PC-9 (cell line): ENCODE results near the gene SORCS2. TPM values are rescaled to one million over a fixed set of nuclear protein-coding genes. Genes with fewer than 3 reads are reported as not detected.

Experiments
- BruUV-seq: library from RNA; stranded (reverse); fragments of 400-500 nt; replicated peaks from 2 replicates; lab custom pipeline; 2021; lab: Mats Ljungman, UMichigan
- CTCF ChIA-PET: fragments of 300-600 bp; sonication (Branson Sonifier 250); formaldehyde crosslinking; loops from one replicate; lab custom pipeline; 2022; ENCODE audit warnings: antibody characterized with exemption; lab: Charles Lee
- POLR2A ChIA-PET: fragments of 300-600 bp; sonication (Branson Sonifier 250); formaldehyde crosslinking; loops from one replicate; lab custom pipeline; 2022; ENCODE audit warnings: antibody characterized with exemption; ENCODE audit not compliant: unreplicated experiment; lab: Charles Lee
- DNase-seq, 2 experiments: peaks; one replicate each; pipeline versions ENCODE4 v3.0.0 to v3.0.0-alpha.2; 2015 to 2022; ENCODE audit warnings: mixed read lengths in 1 of 2
- H2AFZ ChIP-seq: fragments of 200-600 bp; sonication (generic); 2 replicates; pipeline ENCODE4 v1.8.1; 2017; ENCODE audit warnings: antibody characterized with exemption
- H3F3A ChIP-seq: fragments of 200-600 bp; sonication (generic); 2 replicates; pipeline ENCODE4 v1.8.1; 2017; ENCODE audit warnings: antibody characterized with exemption, mild to moderate bottlenecking, low read depth; ENCODE audit not compliant: insufficient read depth
- H3K27ac ChIP-seq: fragments of 200-600 bp; sonication (generic); 2 replicates; pipeline ENCODE4 v1.6.1; 2016; ENCODE audit warnings: mixed run types
- H3K27me3 ChIP-seq: fragments of 200-600 bp; sonication (generic); 2 replicates; pipeline ENCODE4 v1.6.1; 2016; ENCODE audit warnings: low read depth, mixed run types; ENCODE audit not compliant: insufficient read depth
- H3K36me3 ChIP-seq: fragments of 200-600 bp; sonication (generic); 2 replicates; pipeline ENCODE4 v1.6.1; 2016; ENCODE audit warnings: low read depth, mixed run types
- H3K4me1 ChIP-seq: fragments of 200-600 bp; sonication (generic); replicated peaks from 2 replicates; pipeline ENCODE4 v1.6.1; 2016; ENCODE audit warnings: mixed run types; ENCODE audit not compliant: insufficient read depth
- H3K4me2 ChIP-seq: fragments of 200-600 bp; sonication (generic); 2 replicates; pipeline ENCODE4 v1.6.1; 2017; ENCODE audit warnings: mixed run types
- H3K4me3 ChIP-seq: fragments of 200-600 bp; sonication (generic); 2 replicates; pipeline ENCODE4 v1.6.1; 2016; ENCODE audit warnings: mixed run types
- H3K79me2 ChIP-seq: fragments of 200-600 bp; sonication (generic); 2 replicates; pipeline ENCODE4 v1.6.1; 2017; ENCODE audit warnings: low read depth, mixed run types
- H3K9me2 ChIP-seq: fragments of 200-600 bp; sonication (generic); 2 replicates; pipeline ENCODE4 v1.8.1; 2017; ENCODE audit warnings: mild to moderate bottlenecking; ENCODE audit not compliant: insufficient read depth
- H3K9me3 ChIP-seq: fragments of 200-600 bp; sonication (generic); 2 replicates; pipeline ENCODE4 v1.8.1; 2016; ENCODE audit warnings: low read depth; ENCODE audit not compliant: insufficient read depth
- H4K20me1 ChIP-seq: fragments of 200-600 bp; sonication (generic); 2 replicates; pipeline ENCODE4 v1.8.1; 2017; ENCODE audit not compliant: insufficient read depth
- EZH2 ChIP-seq: fragments of 200-600 bp; sonication (generic); IDR thresholded peaks from 2 replicates; pipeline ENCODE4 v1.8.0; 2017; ENCODE audit warnings: antibody characterized with exemption, low read depth
- intact Hi-C: fragments of 100-400 bp; cut with micrococcal nuclease; formaldehyde crosslinking; loops from one replicate; pipeline ENCODE4 v1.10.0; 2022; ENCODE audit not compliant: unreplicated experiment
- total RNA-seq: library from RNA; stranded (reverse); gene quantifications from 2 replicates; pipeline ENCODE4 v1.2.3, GENCODE V29; 2021
- TF ChIP-seq, protein P1 (sequence below): fragments of 200-600 bp; sonication (generic); conservative IDR thresholded peaks from 2 replicates; pipeline ENCODE4 v1.6.1; 2017; ENCODE audit warnings: mixed run types, antibody characterized with exemption, mild to moderate bottlenecking, moderate library complexity

Gene SORCS2
- total RNA-seq, 1 experiment from 2014 or later = 25.8 TPM

DNA sequence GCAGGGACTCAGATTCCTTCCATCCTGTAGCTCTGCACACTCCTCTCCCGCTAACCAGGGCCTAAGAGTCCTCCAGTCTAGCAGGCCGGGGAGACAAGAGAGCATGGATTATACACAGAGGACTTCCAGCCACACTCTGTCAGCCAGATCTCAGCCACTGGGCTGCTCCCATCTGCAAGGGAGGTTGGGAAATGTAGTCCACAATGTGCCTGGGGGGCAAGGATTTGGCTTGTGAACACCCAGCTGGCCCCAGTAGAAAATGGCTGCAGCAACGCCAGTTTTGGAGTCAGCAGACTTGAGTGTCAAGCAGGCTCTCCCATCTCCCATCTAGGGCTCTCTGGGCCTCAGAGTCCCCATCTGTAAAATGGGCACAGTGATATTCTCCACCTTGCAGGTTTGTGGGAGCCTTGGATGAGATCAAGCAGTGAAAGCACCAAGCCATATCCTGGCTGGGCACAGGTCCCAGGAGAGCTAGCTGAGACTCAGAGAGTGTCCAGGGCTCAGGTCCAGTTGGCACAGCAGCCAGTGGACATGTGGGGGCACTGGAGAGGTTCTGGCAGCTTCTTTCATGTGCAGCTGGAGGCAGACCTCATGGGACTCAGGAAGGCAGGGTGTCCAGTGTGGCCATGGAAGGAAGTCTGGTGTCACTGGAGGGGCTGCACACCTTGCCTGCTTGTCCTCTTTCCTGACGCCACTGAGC lies 227.8 kb downstream of the SORCS2 start:
- H3K27ac ChIP-seq = no peak overlapping the region
- no peaks in the 10 kb centered on the region for H3K79me2 ChIP-seq
- no peaks in the 10 kb centered on the region for H3K27me3 ChIP-seq
- ChIA-PET CTCF (no interaction called here), POLR2A (no interaction called here)
- H3K4me1 ChIP-seq = no peaks in the 10 kb centered on the region
- no peaks in the 10 kb centered on the region for H3K9me2 ChIP-seq
- no peak overlapping the region for H3K4me2 ChIP-seq
- BruUV-seq = no TSS peak
- H3K4me3 ChIP-seq = no peak overlapping the region
- no peak for TF ChIP-seq EZH2
- TF ChIP-seq, protein P1, sequence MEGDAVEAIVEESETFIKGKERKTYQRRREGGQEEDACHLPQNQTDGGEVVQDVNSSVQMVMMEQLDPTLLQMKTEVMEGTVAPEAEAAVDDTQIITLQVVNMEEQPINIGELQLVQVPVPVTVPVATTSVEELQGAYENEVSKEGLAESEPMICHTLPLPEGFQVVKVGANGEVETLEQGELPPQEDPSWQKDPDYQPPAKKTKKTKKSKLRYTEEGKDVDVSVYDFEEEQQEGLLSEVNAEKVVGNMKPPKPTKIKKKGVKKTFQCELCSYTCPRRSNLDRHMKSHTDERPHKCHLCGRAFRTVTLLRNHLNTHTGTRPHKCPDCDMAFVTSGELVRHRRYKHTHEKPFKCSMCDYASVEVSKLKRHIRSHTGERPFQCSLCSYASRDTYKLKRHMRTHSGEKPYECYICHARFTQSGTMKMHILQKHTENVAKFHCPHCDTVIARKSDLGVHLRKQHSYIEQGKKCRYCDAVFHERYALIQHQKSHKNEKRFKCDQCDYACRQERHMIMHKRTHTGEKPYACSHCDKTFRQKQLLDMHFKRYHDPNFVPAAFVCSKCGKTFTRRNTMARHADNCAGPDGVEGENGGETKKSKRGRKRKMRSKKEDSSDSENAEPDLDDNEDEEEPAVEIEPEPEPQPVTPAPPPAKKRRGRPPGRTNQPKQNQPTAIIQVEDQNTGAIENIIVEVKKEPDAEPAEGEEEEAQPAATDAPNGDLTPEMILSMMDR = no peak
- intact Hi-C loops = no loop called here
- H3K9me3 ChIP-seq = no peaks in the 10 kb centered on the region
- H3K36me3 ChIP-seq = no peaks in the 10 kb centered on the region
- no peaks in the 10 kb centered on the region for H4K20me1 ChIP-seq
- H2AFZ ChIP-seq = no peak overlapping the region
- H3F3A ChIP-seq = no peaks in the 10 kb centered on the region
- no peak for DNase-seq

DNA sequence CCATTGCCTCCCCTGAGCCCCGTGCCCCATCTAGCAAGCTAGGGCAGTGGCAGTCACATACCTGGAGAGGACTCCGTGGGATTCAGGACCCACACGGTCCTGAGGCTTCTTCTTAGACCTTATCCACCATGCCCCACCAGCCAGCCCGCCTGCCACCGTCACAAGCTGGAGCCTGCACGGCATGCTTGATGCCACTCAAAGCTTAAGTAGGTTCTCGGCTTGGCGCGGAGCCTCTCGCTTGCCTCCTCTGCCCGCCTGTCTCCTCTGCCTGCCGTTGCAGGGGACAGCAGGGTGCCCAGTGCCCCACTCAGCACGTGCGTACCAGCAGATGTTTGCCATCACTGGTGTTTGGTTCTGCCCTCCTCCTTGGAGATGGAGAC lies 228.3 kb downstream of the SORCS2 start:
- intact Hi-C loops = no loop called here
- no peak overlapping the region for H3K4me2 ChIP-seq
- TF ChIP-seq EZH2 = no peak
- H3F3A ChIP-seq = no peaks in the 10 kb centered on the region
- BruUV-seq = no TSS peak
- H3K79me2 ChIP-seq = no peaks in the 10 kb centered on the region
- H3K4me3 ChIP-seq = no peak overlapping the region
- H4K20me1 ChIP-seq = no peaks in the 10 kb centered on the region
- no peaks in the 10 kb centered on the region for H3K9me3 ChIP-seq
- no peaks in the 10 kb centered on the region for H3K27me3 ChIP-seq
- no peak for DNase-seq
- H3K36me3 ChIP-seq = no peaks in the 10 kb centered on the region
- CTCF ChIA-PET = no interaction called here
- H3K9me2 ChIP-seq = no peaks in the 10 kb centered on the region
- POLR2A ChIA-PET = no interaction called here
- H2AFZ ChIP-seq = no peak overlapping the region
- H3K27ac ChIP-seq = no peak overlapping the region
- H3K4me1 ChIP-seq = no peaks in the 10 kb centered on the region

DNA sequence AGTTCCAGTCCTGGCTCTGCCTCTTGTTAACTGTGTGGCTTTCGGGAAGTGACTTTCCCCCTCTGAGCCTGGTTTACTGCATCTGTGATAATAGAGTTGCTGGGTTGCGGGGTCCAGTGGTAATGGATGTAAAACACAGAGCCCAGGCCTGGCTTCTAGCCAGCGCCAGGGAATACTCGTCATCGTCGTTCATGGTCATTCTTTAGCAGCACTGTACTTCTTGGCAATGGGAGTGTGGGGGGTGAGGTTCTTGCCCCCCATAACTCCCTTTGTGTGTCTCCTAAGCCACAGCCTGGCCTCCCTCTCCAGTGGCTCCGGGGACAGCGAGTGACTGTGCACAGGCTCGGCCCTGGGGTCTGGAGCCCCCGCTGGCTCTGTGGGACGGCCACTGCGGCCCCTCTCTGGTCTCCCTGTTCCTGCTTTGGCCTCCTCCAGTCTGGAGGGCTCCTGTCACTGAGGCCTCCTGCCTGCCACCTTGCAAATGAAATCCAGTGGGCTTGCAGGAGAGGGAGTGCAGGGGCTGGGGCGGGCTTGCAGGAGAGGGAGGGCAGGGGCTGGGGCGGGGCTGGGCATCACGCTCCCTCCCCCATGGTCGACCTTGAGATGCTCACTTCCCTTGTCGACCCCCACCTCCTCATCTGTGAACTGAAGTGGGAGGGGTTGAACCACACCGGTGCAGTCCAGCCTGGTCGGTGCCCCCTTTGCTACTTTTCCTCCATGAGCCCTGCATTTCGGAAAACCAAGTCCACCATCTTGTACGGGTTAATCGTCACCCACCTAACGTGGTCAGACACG lies 229.2 kb downstream of the SORCS2 start:
- Histone ChIP-seq H3K36me3 (no peaks in the 10 kb centered on the region), H3K27ac (no peak overlapping the region), H3K4me3 (no peak overlapping the region), H3K9me3 (no peaks in the 10 kb centered on the region), H3F3A (no peaks in the 10 kb centered on the region), H3K79me2 (no peaks in the 10 kb centered on the region), H3K27me3 (no peaks in the 10 kb centered on the region), H2AFZ (no peak overlapping the region), H3K4me1 (no peaks in the 10 kb centered on the region), H4K20me1 (no peaks in the 10 kb centered on the region), H3K4me2 (no peak overlapping the region), H3K9me2 (no peaks in the 10 kb centered on the region)
- TF ChIP-seq, protein P1 = no peak
- TF ChIP-seq EZH2 = no peak
- intact Hi-C loops = no loop called here
- BruUV-seq = no TSS peak
- CTCF ChIA-PET = no interaction called here
- POLR2A ChIA-PET = no interaction called here
- no peak for DNase-seq
